Progenitor cell of endocrine pancreas (in vitro differentiated cells): ENCODE results near the gene UFM1. TPM values are rescaled to one million over a fixed set of nuclear protein-coding genes. Genes with fewer than 3 reads are reported as not detected.
"Not testable (repeated sequence)": the region's sequence is repeated elsewhere in the genome, so short reads cannot be mapped to it uniquely, and the experiment has no call there.

Experiments
- DNase-seq: peaks from one replicate; pipeline ENCODE4 v3.0.0; 2021; ENCODE audit warnings: low spot score; ENCODE audit not compliant: unreplicated experiment
- H3K27ac Mint-ChIP-seq: 2 replicates; pipeline ENCODE4 v1.8.0; 2021; ENCODE audit warnings: mild to moderate bottlenecking, moderate library complexity, mixed read lengths
- H3K27me3 Mint-ChIP-seq: 2 replicates; pipeline ENCODE4 v1.8.0; 2021; ENCODE audit warnings: mixed read lengths
- H3K36me3 Mint-ChIP-seq: 2 replicates; pipeline ENCODE4 v1.8.0; 2022; ENCODE audit warnings: mixed read lengths; ENCODE audit not compliant: insufficient read depth
- H3K4me1 Mint-ChIP-seq: 2 replicates; pipeline ENCODE4 v1.8.0; 2021; ENCODE audit warnings: low read depth, mixed read lengths
- H3K4me3 Mint-ChIP-seq: 2 replicates; pipeline ENCODE4 v1.8.0; 2021; ENCODE audit warnings: low read depth, mild to moderate bottlenecking, moderate library complexity, mixed read lengths
- H3K9me3 Mint-ChIP-seq: 2 replicates; pipeline ENCODE4 v1.8.0; 2021; ENCODE audit warnings: low read depth, mixed read lengths
- CTCF ChIP-seq: fragments of 200-600 bp; sonication (generic); IDR thresholded peaks from one replicate; pipeline ENCODE4 v1.5.0; 2021; ENCODE audit warnings: antibody characterized with exemption, mild to moderate bottlenecking; ENCODE audit not compliant: unreplicated experiment
- long read RNA-seq: library from polyadenylated mRNA; unstranded; transcript quantifications from one replicate; pipeline ENCODE4 v2.0.0, GENCODE V29; 2020
- total RNA-seq: library from RNA; stranded (reverse); gene quantifications from 2 replicates; pipeline ENCODE4 v1.2.1, GENCODE V29; 2021

Gene UFM1
- 51.2 and 53.4 TPM in 2 replicates for total RNA-seq
- long read RNA-seq, transcript UFM1-205 (3 exons, 777 nt) = minor isoform, 28 of 313 reads
- long read RNA-seq, transcript UFM1-201 (6 exons, 3,138 nt) = major isoform, 251 of 313 reads
- long read RNA-seq, partial matches to known transcripts = 8 of 313 reads
- long read RNA-seq, other reads (novel, unspliced or antisense) = 21 of 313 reads

- Mint-ChIP-seq H3K27me3 (no peaks in the 10 kb centered on the region), H3K36me3 (peaks cover 5% of the 10 kb centered on the region), H3K4me3 (peak within 1 kb of the TSS; percentile 89), H3K27ac (peak within 1 kb of the TSS; percentile 97), H3K4me1 (peaks cover 17% of the 10 kb centered on the region), H3K9me3 (no peaks in the 10 kb centered on the region)
- peak; percentile 67 for DNase-seq
- no peak for TF ChIP-seq CTCF
Observed at GRCh38 chr13:38349390-38350113, at the start of gene UFM1. TSS of gene UFM1 (plus strand) at chr13:38349851. CDS start at chr13:38349920, 69 bp downstream.

- Mint-ChIP-seq H3K4me3 (no peak overlapping the region), H3K27ac (no peak overlapping the region), H3K36me3 (no peaks in the 10 kb centered on the region), H3K27me3 (no peaks in the 10 kb centered on the region), H3K4me1 (peaks cover 6% of the 10 kb centered on the region), H3K9me3 (no peaks in the 10 kb centered on the region)
- TF ChIP-seq CTCF = no peak
- no peak for DNase-seq
Observed at GRCh38 chr13:38301236-38301635, 48.4 kb upstream of the UFM1 start.

- no peaks in the 10 kb centered on the region for H3K27me3 Mint-ChIP-seq
- no peaks in the 10 kb centered on the region for H3K36me3 Mint-ChIP-seq
- H3K27ac Mint-ChIP-seq = no peak overlapping the region
- TF ChIP-seq CTCF = no peak
- H3K4me3 Mint-ChIP-seq = no peak overlapping the region
- H3K9me3 Mint-ChIP-seq = no peaks in the 10 kb centered on the region
- H3K4me1 Mint-ChIP-seq = peaks cover 6% of the 10 kb centered on the region
- DNase-seq = no peak
Observed at GRCh38 chr13:38303816-38304320, 45.8 kb upstream of the UFM1 start.

GRCh38 chr13:38308736-38309135 lies 40.9 kb upstream of the UFM1 start:
- DNase-seq = no peak
- Mint-ChIP-seq H3K9me3 (no peaks in the 10 kb centered on the region), H3K27ac (no peak overlapping the region), H3K27me3 (no peaks in the 10 kb centered on the region), H3K36me3 (no peaks in the 10 kb centered on the region), H3K4me1 (no peaks in the 10 kb centered on the region), H3K4me3 (no peak overlapping the region)
- no peak for TF ChIP-seq CTCF

- no peak for DNase-seq
- H3K27me3 Mint-ChIP-seq = no peaks in the 10 kb centered on the region
- H3K9me3 Mint-ChIP-seq = no peaks in the 10 kb centered on the region
- no peak overlapping the region for H3K4me3 Mint-ChIP-seq
- TF ChIP-seq CTCF = no peak
- no peaks in the 10 kb centered on the region for H3K36me3 Mint-ChIP-seq
- H3K4me1 Mint-ChIP-seq = no peaks in the 10 kb centered on the region
- no peak overlapping the region for H3K27ac Mint-ChIP-seq
Observed at GRCh38 chr13:38309397-38309796, 40.3 kb upstream of the UFM1 start.

- H3K9me3 Mint-ChIP-seq, H3K27me3 Mint-ChIP-seq, H3K27ac Mint-ChIP-seq: not testable (repeated sequence)
Observed at GRCh38 chr13:38311175-38311574, 38.5 kb upstream of the UFM1 start.

More at GRCh38 chr13:38311175-38311574, 38.5 kb upstream of the UFM1 start:
- not testable (repeated sequence) for H3K4me1 Mint-ChIP-seq, H3K36me3 Mint-ChIP-seq, H3K4me3 Mint-ChIP-seq, DNase-seq
